ENCODE data around the gene ACADL. TPM values are rescaled to one million over a fixed set of nuclear protein-coding genes. Genes with fewer than 3 reads are reported as not detected.
A peak's percentile ranks its signal among the peaks of the same experiment; 100 is the strongest.

Gene ACADL
- total RNA-seq, result 10 to 100 TPM; 18.1 to 18.5 TPM
- polyA plus RNA-seq (ENCODE audit: insufficient read depth, low read depth, low replicate concordance), result 4.5 TPM
- long read RNA-seq, donor 1, result 0 reads
- long read RNA-seq, donor 2, result 0 reads

- Histone ChIP-seq H3K4me3 (peak within 1 kb of the TSS; percentile 61 to 76), H3K4me1 (peaks cover 7% of the 10 kb centered on the region), H3K27ac (peak within 1 kb of the TSS; percentile 87 to 89), H3K9me3 (no peaks in the 10 kb centered on the region), H3K36me3 (ENCODE audit: low read depth, missing control alignments) (no peaks in the 10 kb centered on the region), H3K27me3 (no peaks in the 10 kb centered on the region)
- intact Hi-C loops (cut with DNase I; ENCODE audit: low total_unique reads), result no loop called here
- no peak for TF ChIP-seq CTCF (IDR thresholded peaks at IDR 0.05)
- no peak for TF ChIP-seq POLR2A (IDR thresholded peaks at IDR 0.05)
- DNase-seq, result peak; percentile 60
- WGBS, 2 donors, result 1% methylated on average over 21 to 61 of the region's 69 CpGs
Measured at GRCh38 chr2:210224941-210225672, at the start of gene ACADL. Gene ACADL, minus strand, starts transcription at chr2:210225447. Its CDS starts 184 bp downstream, at chr2:210225263.

- TF ChIP-seq POLR2A (IDR thresholded peaks at IDR 0.05) (no peak), CTCF (IDR thresholded peaks at IDR 0.05) (no peak)
- Histone ChIP-seq H3K9me3 (no peaks in the 10 kb centered on the region), H3K4me3 (no peak overlapping the region), H3K27me3 (no peaks in the 10 kb centered on the region), H3K4me1 (no peaks in the 10 kb centered on the region), H3K27ac (no peak overlapping the region), H3K36me3 (ENCODE audit: low read depth, missing control alignments) (no peaks in the 10 kb centered on the region)
- intact Hi-C loops (cut with DNase I; ENCODE audit: low total_unique reads), result no loop called here
- no peak for DNase-seq
Measured at GRCh38 chr2:210271300-210271699, 46.1 kb upstream of the ACADL start.

- Histone ChIP-seq H3K9me3 (no peaks in the 10 kb centered on the region), H3K27ac (no peak overlapping the region), H3K36me3 (ENCODE audit: low read depth, missing control alignments) (no peaks in the 10 kb centered on the region), H3K4me3 (no peak overlapping the region), H3K4me1 (no peaks in the 10 kb centered on the region), H3K27me3 (no peaks in the 10 kb centered on the region)
- no peak for DNase-seq
- 36 to 57% methylated on average over 3 of the region's 3 CpGs for WGBS, 2 donors
- TF ChIP-seq CTCF (IDR thresholded peaks at IDR 0.05), result no peak
- no peak for TF ChIP-seq POLR2A (IDR thresholded peaks at IDR 0.05)
- intact Hi-C loops (cut with DNase I; ENCODE audit: low total_unique reads), result no loop called here
Measured at GRCh38 chr2:210269148-210269547, 43.9 kb upstream of the ACADL start.

DNA sequence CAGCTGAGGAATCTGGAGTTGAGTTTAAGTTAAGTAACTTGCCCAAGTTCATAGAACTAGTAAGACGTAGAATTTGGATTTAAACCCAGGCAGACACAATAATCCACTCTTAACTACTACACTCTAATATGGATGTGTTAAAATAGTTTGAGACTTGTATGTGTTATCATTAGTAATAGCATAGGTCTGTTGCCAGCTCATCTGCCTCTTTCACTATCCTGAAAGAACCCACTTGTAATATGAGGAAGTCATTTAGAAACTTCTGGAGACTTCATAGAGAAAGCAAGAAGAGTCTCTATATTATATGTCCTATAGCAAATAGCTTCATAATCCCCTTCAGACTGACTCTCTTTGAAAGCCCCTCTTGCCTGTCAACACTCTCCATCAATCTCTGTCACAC is 43.0 kb upstream of the ACADL start:
- H3K27me3 ChIP-seq, result no peaks in the 10 kb centered on the region
- H3K4me1 ChIP-seq, result no peaks in the 10 kb centered on the region
- no peaks in the 10 kb centered on the region for H3K36me3 ChIP-seq (ENCODE audit: low read depth, missing control alignments)
- intact Hi-C loops (cut with DNase I; ENCODE audit: low total_unique reads), result no loop called here
- no peak overlapping the region for H3K27ac ChIP-seq
- no peak for TF ChIP-seq POLR2A (IDR thresholded peaks at IDR 0.05)
- no peak for TF ChIP-seq CTCF (IDR thresholded peaks at IDR 0.05)
- H3K9me3 ChIP-seq, result no peaks in the 10 kb centered on the region
- no peak for DNase-seq
- 96 to 97% methylated on average over 1 of the region's 1 CpG for WGBS, 2 donors
- no peak overlapping the region for H3K4me3 ChIP-seq

DNA sequence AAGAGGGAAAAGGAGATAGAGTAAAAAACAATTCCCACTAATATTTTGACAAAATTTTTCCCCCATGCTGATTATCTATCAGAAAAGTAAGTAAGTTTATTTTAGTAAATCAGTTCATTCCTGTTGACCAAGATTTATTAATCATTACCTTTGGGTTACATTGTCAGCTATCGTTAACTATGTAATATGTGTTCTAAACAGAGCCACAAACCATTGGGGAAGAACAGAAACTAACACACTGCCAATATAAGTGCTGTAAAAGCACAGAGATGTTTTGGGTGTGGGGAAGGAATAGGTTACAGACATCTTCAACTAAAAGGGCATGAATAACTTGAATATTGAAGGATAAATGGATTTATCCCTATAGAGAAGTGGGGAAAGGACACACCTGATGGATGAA is 42.5 kb upstream of the ACADL start:
- Histone ChIP-seq H3K4me1 (no peaks in the 10 kb centered on the region), H3K4me3 (no peak overlapping the region), H3K27me3 (no peaks in the 10 kb centered on the region), H3K36me3 (ENCODE audit: low read depth, missing control alignments) (no peaks in the 10 kb centered on the region), H3K27ac (no peak overlapping the region), H3K9me3 (no peaks in the 10 kb centered on the region)
- no peak for DNase-seq
- TF ChIP-seq CTCF (IDR thresholded peaks at IDR 0.05) (no peak), POLR2A (IDR thresholded peaks at IDR 0.05) (no peak)
- intact Hi-C loops (cut with DNase I; ENCODE audit: low total_unique reads), result no loop called here
- 98 to 100% methylated on average over 1 of the region's 1 CpG for WGBS, 2 donors
